K562 (cell line): ENCODE results near the gene ZMYND8. TPM values are rescaled to one million over a fixed set of nuclear protein-coding genes. Genes with fewer than 3 reads are reported as not detected.

ENCODE experiments used
- CAMTA2 ChIP-seq: fragments of 250-450 bp; sonication (Bioruptor Pico); conservative IDR thresholded peaks from 2 replicates; pipeline ENCODE4 v1.5.1; 2022
- CBFA2T3 ChIP-seq: fragments of 450-650 bp; IDR thresholded peaks from 2 replicates; pipeline ENCODE4 v1.6.1; 2017
- CCAR2 ChIP-seq: fragments of 200-400 bp; formaldehyde crosslinking; IDR thresholded peaks from 2 replicates; pipeline ENCODE4 v1.6.1; 2017; ENCODE audit warnings: mild to moderate bottlenecking, low read depth, low read length
- CREB5 ChIP-seq: fragments of 250-450 bp; sonication (Bioruptor Pico); IDR thresholded peaks from 2 replicates; pipeline ENCODE4 v1.5.0; 2020; ENCODE audit warnings: mild to moderate bottlenecking
- CREM ChIP-seq: IDR thresholded peaks from 2 replicates; pipeline ENCODE4 v1.6.1; 2014; ENCODE audit warnings: antibody characterized with exemption, low read depth
- GATAD2B ChIP-seq: fragments of 450-650 bp; IDR thresholded peaks from 2 replicates; pipeline ENCODE4 v1.6.1; 2017; ENCODE audit warnings: mild to moderate bottlenecking, borderline replicate concordance
- GTF2B ChIP-seq: IDR thresholded peaks from 2 replicates; pipeline ENCODE4 v1.6.1; 2011; ENCODE audit not compliant: insufficient read length; ENCODE audit errors: extremely low read depth
- KLF1 ChIP-seq: fragments of 450-650 bp; IDR thresholded peaks from 2 replicates; pipeline ENCODE4 v1.6.1; 2016; ENCODE audit warnings: missing genetic modification characterization, missing compliant biosample characterization
- MYC ChIP-seq, 2 experiments: fragments of 250-450 bp in 1 of 2; sonication (Bioruptor Pico) in 1 of 2; IDR thresholded peaks; 2 replicates each; pipeline versions ENCODE4 v1.5.1 to v1.6.1; 2012 to 2021; ENCODE audit warnings: low read depth in 2 of 2, borderline replicate concordance in 1 of 2, improper control_type of control experiment in 1 of 2, low read length in 1 of 2, mild to moderate bottlenecking in 1 of 2, moderate library complexity in 1 of 2
- NCOA6 ChIP-seq: fragments of 450-650 bp; IDR thresholded peaks from 2 replicates; pipeline ENCODE4 v1.6.1; 2017; ENCODE audit warnings: mild to moderate bottlenecking
- NCOR1 ChIP-seq: fragments of 450-650 bp; IDR thresholded peaks from 2 replicates; pipeline ENCODE4 v1.6.1; 2016; ENCODE audit warnings: mild to moderate bottlenecking, moderate library complexity
- NR2F6 ChIP-seq: fragments of 450-650 bp; formaldehyde crosslinking; IDR thresholded peaks from 2 replicates; pipeline ENCODE4 v1.4.0; 2020; ENCODE audit warnings: mild to moderate bottlenecking
- SIN3A ChIP-seq, 2 experiments: fragments of 150-350 bp in 1 of 2; IDR thresholded peaks; 2 replicates each; pipeline ENCODE4 v1.6.1; 2011 to 2016; ENCODE audit warnings: borderline replicate concordance in 2 of 2, low read depth in 2 of 2, low read length in 2 of 2, mild to moderate bottlenecking in 2 of 2, moderate library complexity in 2 of 2; ENCODE audit not compliant: control insufficient read depth in 1 of 2
- TAF9B ChIP-seq: fragments of 450-650 bp; IDR thresholded peaks from 2 replicates; pipeline ENCODE4 v1.6.1; 2018; ENCODE audit warnings: mild to moderate bottlenecking; ENCODE audit not compliant: partially characterized antibody
- TEAD1 ChIP-seq, 2 experiments: fragments of 450-650 bp in 1 of 2; sonication (generic) in 1 of 2; formaldehyde crosslinking; IDR thresholded peaks; 2 replicates each; pipeline versions ENCODE4 v1.4.0 to v1.8.0; 2020 to 2022; ENCODE audit warnings: mild to moderate bottlenecking in 2 of 2, missing genetic modification reagents in 1 of 2
- TFAP4 ChIP-seq: sonication (generic); formaldehyde crosslinking; IDR thresholded peaks from 2 replicates; pipeline ENCODE4 v1.8.0; 2022; ENCODE audit warnings: missing genetic modification reagents, mild to moderate bottlenecking, moderate library complexity, borderline replicate concordance
- TSC22D4 ChIP-seq: fragments of 450-650 bp; IDR thresholded peaks from 2 replicates; pipeline ENCODE4 v1.6.1; 2016; ENCODE audit warnings: missing genetic modification characterization, missing biosample characterization, control low read depth
- YY1 ChIP-seq, 3 experiments: IDR thresholded peaks; 2 replicates each; pipeline ENCODE4 v1.6.1; 2011; ENCODE audit warnings: low read length in 2 of 3, mild to moderate bottlenecking in 2 of 3, moderate library complexity in 2 of 3, borderline replicate concordance in 1 of 3, control low read depth in 1 of 3, low read depth in 1 of 3; ENCODE audit not compliant: insufficient read depth in 3 of 3, insufficient replicate concordance in 2 of 3, control insufficient read depth in 1 of 3, insufficient read length in 1 of 3; ENCODE audit errors: extremely low read depth in 1 of 3
- ZFP36 ChIP-seq: fragments of 150-350 bp; IDR thresholded peaks from 2 replicates; pipeline ENCODE4 v1.6.1; 2018; ENCODE audit warnings: low read length, low read depth; ENCODE audit not compliant: partially characterized antibody
- ZFX ChIP-seq: sonication (generic); formaldehyde crosslinking; IDR thresholded peaks from 2 replicates; pipeline ENCODE4 v1.8.0; 2022; ENCODE audit warnings: mild to moderate bottlenecking, missing genetic modification reagents, moderate library complexity
- ZNF121 ChIP-seq: sonication (generic); formaldehyde crosslinking; conservative IDR thresholded peaks from 2 replicates; pipeline ENCODE4 v1.8.0; 2022; ENCODE audit warnings: missing genetic modification reagents
- ZNF23 ChIP-seq: fragments of 250-450 bp; sonication (Bioruptor Pico); IDR thresholded peaks from 2 replicates; pipeline ENCODE4 v1.4.0; 2020; ENCODE audit warnings: mild to moderate bottlenecking
- ZNF449 ChIP-seq: fragments of 250-450 bp; sonication (Bioruptor Pico); IDR thresholded peaks from 2 replicates; pipeline ENCODE4 v1.8.0; 2022; ENCODE audit warnings: moderate library complexity, mild to moderate bottlenecking, inconsistent platforms
- ZNF696 ChIP-seq: fragments of 250-450 bp; sonication (Bioruptor Pico); conservative IDR thresholded peaks from 2 replicates; pipeline ENCODE4 v1.4.0; 2020; ENCODE audit warnings: mild to moderate bottlenecking, moderate library complexity
- ZNF75A ChIP-seq: fragments of 450-650 bp; formaldehyde crosslinking; IDR thresholded peaks from 2 replicates; pipeline ENCODE4 v1.4.0; 2020; ENCODE audit warnings: mild to moderate bottlenecking
- ZNF79 ChIP-seq: fragments of 250-450 bp; sonication (Bioruptor Pico); IDR thresholded peaks from 2 replicates; pipeline ENCODE4 v1.4.0; 2020; ENCODE audit warnings: low read depth, mild to moderate bottlenecking, moderate library complexity
- polyA plus RNA-seq, 8 experiments: library from polyadenylated mRNA; depleted of rRNA in 4 of 8; stranded (reverse) in 5 of 8; unstranded in 3 of 8; fragments of >200 nt; fragmentation: Nextera tagmentation in 2 of 8; fragmentation: Illumina TruSeq in 1 of 8; extraction: Ambion mirVana in 2 of 8; extraction: Trizol in 1 of 8; gene quantifications; 2 replicates each; pipeline versions ENCODE4 v1.2.1 to v1.2.3, GENCODE V29; 2011 to 2014; ENCODE audit warnings: inconsistent platforms in 1 of 8, missing spikeins in 1 of 8
- total RNA-seq, 7 experiments: library from RNA; depleted of rRNA in 6 of 7; stranded (reverse); fragments of >200 nt in 6 of 7; fragmentation: Illumina TruSeq in 2 of 7; extraction: Trizol in 2 of 7; gene quantifications; 2 replicates each; pipeline versions ENCODE4 v1.2.1 to v1.2.3, GENCODE V29; 2011 to 2021; ENCODE audit warnings: low replicate concordance in 1 of 7

The ZMYND8 gene
- total and polyA plus RNA-seq, 9 of the 15 experiments (the other 6 are each of a cell fraction or from before 2014, with no cell fraction given) = 31.8 to 148 (median 71.9) TPM

DNA sequence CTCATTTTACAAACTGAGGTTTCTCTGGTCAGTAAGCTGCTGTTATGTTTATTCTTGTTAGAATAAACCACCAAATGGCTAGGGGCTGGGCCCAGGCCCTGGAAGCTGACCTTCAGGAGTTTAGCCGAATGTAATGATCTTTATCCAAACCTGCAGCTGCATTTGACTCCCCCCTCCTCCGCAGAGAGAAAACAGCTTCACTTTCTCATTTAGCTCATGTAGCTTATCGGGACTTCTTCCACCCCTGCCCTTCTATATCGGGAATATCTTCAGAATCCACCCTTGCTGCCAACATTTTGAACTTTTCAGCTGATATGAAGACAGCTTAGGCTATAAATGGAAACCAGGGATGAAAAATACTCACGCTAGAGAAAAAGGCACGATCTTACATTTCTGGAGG is 102.6 kb downstream of the ZMYND8 start (continued):
- no peak for TF ChIP-seq TEAD1 (CRISPR knock-in tag; IDR thresholded peaks at IDR 0.05)
- no peak for TF ChIP-seq ZFP36
- TF ChIP-seq ZNF696 (CRISPR knock-in tag) = no peak
- no peak for TF ChIP-seq CREM
- TF ChIP-seq NR2F6 = no peak
- TF ChIP-seq ZNF121 (CRISPR knock-in tag) = no peak
- TF ChIP-seq CREB5 (CRISPR knock-in tag) = no peak
- TF ChIP-seq TAF9B = no peak
- no peak for TF ChIP-seq GTF2B
- TF ChIP-seq CAMTA2 (CRISPR knock-in tag) = no peak
- no peak for TF ChIP-seq ZNF23 (CRISPR knock-in tag)
- TF ChIP-seq ZNF449 (CRISPR knock-in tag) = no peak
- no peak for TF ChIP-seq TSC22D4
- TF ChIP-seq YY1 (IDR thresholded peaks at IDR 0.05; ENCODE audit: borderline replicate concordance in 1 of 3, control insufficient read depth in 1 of 3, extremely low read depth in 1 of 3, insufficient read depth in 3 of 3, insufficient read length in 1 of 3, insufficient replicate concordance in 2 of 3, low read depth in 1 of 3, low read length in 2 of 3) = no peak
- TF ChIP-seq NCOR1 = peak; percentile 61; the same call in 1 of the 2 replicates
- TF ChIP-seq GATAD2B = no peak
- TF ChIP-seq NCOA6 = no peak
- TF ChIP-seq ZNF75A (CRISPR knock-in tag) = no peak
- no peak for TF ChIP-seq KLF1 (tag)
- TF ChIP-seq ZNF79 (CRISPR knock-in tag) = no peak
- peak; percentile 77 for TF ChIP-seq CBFA2T3
- no peak for TF ChIP-seq SIN3A (IDR thresholded peaks at IDR 0.05; ENCODE audit: borderline replicate concordance in 2 of 2, control insufficient read depth in 1 of 2, low read depth in 2 of 2, low read length in 2 of 2)
- TF ChIP-seq MYC (IDR thresholded peaks at IDR 0.05; ENCODE audit: low read depth, low read length) = no peak
- no peak for TF ChIP-seq MYC (CRISPR knock-in tag; IDR thresholded peaks at IDR 0.05; ENCODE audit: borderline replicate concordance, low read depth)
- no peak for TF ChIP-seq CCAR2
- TF ChIP-seq ZFX (CRISPR knock-in tag) = peak; percentile 35; the same call in 1 of the 2 replicates
- 0 out of 2 replicates have a peak, but pooled peaks have one; percentile 20 for TF ChIP-seq TFAP4
